Hepatocyte (in vitro differentiated cells): ENCODE measurements around the gene PADI3. TPM values are rescaled to one million over a fixed set of nuclear protein-coding genes. Genes with fewer than 3 reads are reported as not detected.

Source experiments
- DNase-seq: peaks from one replicate; pipeline ENCODE4 v3.0.0-alpha.2; 2016; ENCODE audit warnings: low spot score
- H2AFZ ChIP-seq: fragments of 200-600 bp; sonication (generic); 2 replicates; pipeline ENCODE4 v1.6.0; 2016; ENCODE audit warnings: antibody characterized with exemption, mild to moderate bottlenecking
- H3K27ac ChIP-seq: fragments of 200-600 bp; sonication (generic); 2 replicates; pipeline ENCODE4 v1.5.1; 2016; ENCODE audit warnings: mild to moderate bottlenecking
- H3K27me3 ChIP-seq: fragments of 200-600 bp; sonication (generic); 2 replicates; pipeline ENCODE4 v1.6.1; 2016
- H3K36me3 ChIP-seq: fragments of 200-600 bp; sonication (generic); replicated peaks from 2 replicates; pipeline ENCODE4 v1.5.1; 2016; ENCODE audit warnings: low read depth; ENCODE audit not compliant: insufficient read depth
- H3K4me1 ChIP-seq: fragments of 200-600 bp; sonication (generic); 2 replicates; pipeline ENCODE4 v1.5.1; 2016; ENCODE audit warnings: mild to moderate bottlenecking, moderate library complexity; ENCODE audit not compliant: insufficient read depth
- H3K4me2 ChIP-seq: fragments of 200-600 bp; sonication (generic); 2 replicates; pipeline ENCODE4 v1.6.0; 2016
- H3K4me3 ChIP-seq: fragments of 200-600 bp; sonication (generic); 2 replicates; pipeline ENCODE4 v1.5.1; 2016; ENCODE audit warnings: mild to moderate bottlenecking
- H3K79me2 ChIP-seq: fragments of 200-600 bp; sonication (generic); 2 replicates; pipeline ENCODE4 v1.6.0; 2017; ENCODE audit warnings: mild to moderate bottlenecking
- H3K9me2 ChIP-seq: fragments of 200-600 bp; sonication (generic); replicated peaks from 2 replicates; pipeline ENCODE4 v1.6.0; 2017; ENCODE audit warnings: mild to moderate bottlenecking; ENCODE audit not compliant: insufficient read depth
- H3K9me3 ChIP-seq: fragments of 200-600 bp; sonication (generic); 2 replicates; pipeline ENCODE4 v1.5.1; 2016; ENCODE audit warnings: low read depth, mild to moderate bottlenecking
- H4K20me1 ChIP-seq: fragments of 200-600 bp; sonication (generic); 2 replicates; pipeline ENCODE4 v1.6.0; 2016; ENCODE audit warnings: mild to moderate bottlenecking; ENCODE audit not compliant: insufficient read depth, poor library complexity, severe bottlenecking
- CTCF ChIP-seq: fragments of 200-600 bp; sonication (generic); IDR thresholded peaks from 2 replicates; pipeline ENCODE4 v1.5.1; 2016; ENCODE audit warnings: antibody characterized with exemption, mild to moderate bottlenecking; ENCODE audit not compliant: poor library complexity
- EZH2 ChIP-seq: fragments of 200-600 bp; sonication (generic); IDR thresholded peaks from 2 replicates; pipeline ENCODE4 v1.6.1; 2016; ENCODE audit warnings: antibody characterized with exemption, mild to moderate bottlenecking, borderline replicate concordance
- EZH2phosphoT487 ChIP-seq: fragments of 200-600 bp; sonication (generic); IDR thresholded peaks from one replicate; pipeline ENCODE4 v1.6.1; 2018; ENCODE audit warnings: antibody characterized with exemption, mild to moderate bottlenecking, low read depth, moderate library complexity; ENCODE audit not compliant: unreplicated experiment, severe bottlenecking
- WGBS: methylation state at CpG from one replicate; pipeline ENCODE4 v1.1.6; 2016; ENCODE audit warnings: low lambda C conversion rate; ENCODE audit errors: missing lambda C conversion rate; 5-methylcytosine and 5-hydroxymethylcytosine counted together
- polyA plus RNA-seq: library from polyadenylated mRNA; unstranded; fragments of >200 nt; fragmentation: Nextera tagmentation; extraction: Ambion mirVana; gene quantifications from 2 replicates; pipeline ENCODE4 v1.2.1, GENCODE V29; 2016
- total RNA-seq: library from RNA; depleted of rRNA; stranded (reverse); fragments of >200 nt; gene quantifications from 2 replicates; pipeline ENCODE4 v1.2.3, GENCODE V29; 2014

The PADI3 gene
- total and polyA plus RNA-seq, 2 experiments from 2014 or later: not detected

GRCh38 chr1:17296086-17296485 lies 47.2 kb downstream of the PADI3 start:
- no peak for DNase-seq
- 90% methylated on average over 5 of the region's 5 CpGs for WGBS
- Histone ChIP-seq H3K9me3 (no peaks in the 10 kb centered on the region), H3K4me2 (no peak overlapping the region), H3K79me2 (no peaks in the 10 kb centered on the region), H3K27me3 (peaks cover 9% of the 10 kb centered on the region), H2AFZ (no peak overlapping the region), H3K4me1 (no peaks in the 10 kb centered on the region), H3K27ac (no peak overlapping the region), H3K9me2 (no peaks in the 10 kb centered on the region), H4K20me1 (no peaks in the 10 kb centered on the region), H3K4me3 (no peak overlapping the region), H3K36me3 (no peaks in the 10 kb centered on the region)
- TF ChIP-seq CTCF (no peak), EZH2 (no peak), EZH2phosphoT487 (no peak)

GRCh38 chr1:17297991-17298390 lies 49.1 kb downstream of the PADI3 start:
- no peak for DNase-seq
- 86% methylated on average over 7 of the region's 7 CpGs for WGBS
- Histone ChIP-seq H3K79me2 (no peaks in the 10 kb centered on the region), H3K36me3 (no peaks in the 10 kb centered on the region), H2AFZ (no peak overlapping the region), H3K4me3 (no peak overlapping the region), H3K4me1 (no peaks in the 10 kb centered on the region), H4K20me1 (no peaks in the 10 kb centered on the region), H3K27ac (no peak overlapping the region), H3K9me3 (no peaks in the 10 kb centered on the region), H3K9me2 (no peaks in the 10 kb centered on the region), H3K27me3 (peaks cover 7% of the 10 kb centered on the region), H3K4me2 (no peak overlapping the region)
- TF ChIP-seq EZH2phosphoT487: no peak
- no peak for TF ChIP-seq CTCF

- TF ChIP-seq EZH2phosphoT487 (no peak), CTCF (no peak), EZH2 (no peak)
- WGBS: 83% methylated on average over 5 of the region's 5 CpGs
- H3K9me2 ChIP-seq: no peaks in the 10 kb centered on the region
- no peaks in the 10 kb centered on the region for H3K27me3 ChIP-seq
- H3K27ac ChIP-seq: no peak overlapping the region
- no peaks in the 10 kb centered on the region for H3K4me1 ChIP-seq
- H3K9me3 ChIP-seq: no peaks in the 10 kb centered on the region
- no peak overlapping the region for H3K4me3 ChIP-seq
- no peaks in the 10 kb centered on the region for H3K36me3 ChIP-seq
- DNase-seq: no peak
- H4K20me1 ChIP-seq: no peaks in the 10 kb centered on the region
- no peak overlapping the region for H2AFZ ChIP-seq
- no peak overlapping the region for H3K4me2 ChIP-seq
- no peaks in the 10 kb centered on the region for H3K79me2 ChIP-seq
These were observed 52.9 kb downstream of the PADI3 start for GRCh38 chr1:17301767-17302166.

GRCh38 chr1:17304151-17304825 lies 55.4 kb downstream of the PADI3 start:
- Histone ChIP-seq H3K9me2 (no peaks in the 10 kb centered on the region), H4K20me1 (no peaks in the 10 kb centered on the region), H3K4me2 (no peak overlapping the region), H3K9me3 (no peaks in the 10 kb centered on the region), H3K79me2 (no peaks in the 10 kb centered on the region), H3K4me1 (no peaks in the 10 kb centered on the region), H3K27me3 (no peaks in the 10 kb centered on the region), H3K27ac (no peak overlapping the region), H3K4me3 (no peak overlapping the region), H2AFZ (no peak overlapping the region), H3K36me3 (no peaks in the 10 kb centered on the region)
- no peak for DNase-seq
- WGBS: 37% methylated on average over 6 of the region's 6 CpGs
- no peak for TF ChIP-seq EZH2phosphoT487
- TF ChIP-seq EZH2: no peak
- TF ChIP-seq CTCF: no peak
